GM21619 (cell line): Measurements from ENCODE around the gene ITPRIP.
A peak's percentile ranks its signal among the peaks of the same experiment; 100 is the strongest.

Experiments used
- ATAC-seq: cut with Tn5 transposase; IDR thresholded peaks from one replicate; pipeline ENCODE4 v1.9.1; 2021; ENCODE audit not compliant: unreplicated experiment

ITPRIP gene

GRCh38 chr10:104337985-104338735 lies at the start of gene ITPRIP:
Gene ITPRIP, minus strand, starts transcription at chr10:104338465. Its CDS starts 22,414 bp downstream, at chr10:104316051.
- peak; percentile 68 for ATAC-seq

DNA sequence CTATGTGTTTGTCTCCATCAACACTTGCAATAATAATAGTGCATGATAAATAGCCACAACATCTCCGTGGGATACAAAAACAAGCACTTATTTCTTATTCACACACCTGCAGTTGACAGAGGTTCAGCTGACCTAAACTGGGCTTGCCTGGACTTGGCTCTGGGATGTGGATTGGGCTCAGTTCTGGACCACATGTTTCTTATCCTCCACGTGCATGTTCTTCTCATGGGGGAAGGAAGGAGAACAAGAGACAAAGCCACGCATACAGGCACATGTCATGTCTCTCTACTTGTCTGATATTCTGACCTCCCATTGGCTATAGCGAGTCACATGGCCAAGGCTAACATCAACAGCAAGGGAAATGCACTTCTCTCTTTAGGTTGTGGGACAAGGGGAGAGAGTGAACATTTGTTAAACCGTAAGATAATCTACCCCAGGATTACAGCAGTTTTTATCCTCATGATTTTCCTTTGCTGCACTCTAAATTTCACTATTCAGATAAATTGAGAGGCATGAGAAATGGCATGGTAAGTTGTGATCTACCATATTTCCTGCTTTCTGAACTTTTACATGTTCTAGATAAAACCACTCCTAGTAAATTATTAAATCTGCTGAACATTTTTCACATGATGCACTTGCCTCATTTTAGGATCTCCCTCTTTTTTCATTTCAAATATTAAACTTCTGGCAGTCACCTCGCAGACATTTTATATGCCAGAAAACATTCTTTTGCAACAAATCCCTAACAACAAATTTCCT lies 49.0 kb upstream of the ITPRIP start:
- ATAC-seq: peak; percentile 79

DNA sequence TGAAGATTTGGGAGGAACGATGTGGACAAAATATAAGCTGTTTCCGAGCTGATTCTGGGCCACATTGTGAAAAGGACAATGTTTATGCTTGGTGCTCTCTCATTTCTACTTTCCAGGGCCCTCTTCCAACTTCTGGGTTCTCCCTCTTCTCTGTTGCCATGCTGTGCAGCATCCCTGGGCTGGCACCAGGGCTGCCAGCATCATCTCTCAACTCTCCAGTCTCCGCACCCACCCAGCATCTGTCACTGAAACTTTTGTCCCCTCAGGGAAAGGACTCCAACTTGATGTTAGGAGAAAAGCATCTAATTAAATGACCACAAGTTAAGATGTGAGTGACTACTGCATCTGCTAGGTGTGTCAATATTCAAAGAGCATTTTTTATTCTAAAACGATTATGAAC lies 42.1 kb upstream of the ITPRIP start:
- ATAC-seq: no peak

- no peak for ATAC-seq
Measured at GRCh38 chr10:104376784-104377300, 38.6 kb upstream of the ITPRIP start.

- ATAC-seq: no peak
Measured at GRCh38 chr10:104374591-104374990, 36.3 kb upstream of the ITPRIP start.

DNA sequence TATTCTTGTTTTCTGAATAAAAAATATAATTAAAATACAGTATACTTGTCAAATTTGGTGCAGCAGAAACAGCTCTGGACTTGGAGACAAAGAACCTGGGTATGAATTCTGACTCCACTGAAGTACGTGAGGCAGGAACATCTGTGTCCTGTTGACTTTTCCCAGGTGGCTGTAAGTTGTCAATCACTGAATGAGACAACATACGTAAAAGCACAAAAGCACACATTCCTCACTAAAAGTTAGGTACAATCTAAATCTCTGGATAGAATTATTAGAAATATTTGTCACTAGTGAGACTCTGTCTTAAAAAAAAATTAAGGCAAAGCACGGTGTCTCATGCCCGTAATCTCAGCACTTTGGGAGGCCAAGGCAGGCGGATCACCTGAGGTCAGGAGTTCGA lies 33.5 kb upstream of the ITPRIP start:
- ATAC-seq: no peak

DNA sequence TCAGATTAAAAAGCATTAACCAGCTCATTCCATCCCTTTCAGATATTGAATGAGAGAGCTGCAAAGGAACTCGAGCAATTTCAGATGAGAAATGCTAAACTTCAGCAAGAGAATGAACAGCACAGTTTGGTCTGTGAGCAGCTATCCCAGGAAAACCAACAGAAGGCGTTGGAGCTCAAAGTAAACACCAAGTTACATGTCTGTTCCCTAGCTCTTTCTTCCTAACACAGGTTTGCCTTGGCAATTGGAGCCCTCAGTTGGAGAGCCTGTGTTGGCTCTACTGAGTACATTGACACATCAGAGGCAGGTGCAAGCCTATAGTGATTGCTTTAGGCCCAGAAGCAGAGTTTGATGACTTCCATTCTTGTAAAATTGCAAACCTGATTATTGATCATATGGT lies 30.1 kb upstream of the ITPRIP start:
- no peak for ATAC-seq

DNA sequence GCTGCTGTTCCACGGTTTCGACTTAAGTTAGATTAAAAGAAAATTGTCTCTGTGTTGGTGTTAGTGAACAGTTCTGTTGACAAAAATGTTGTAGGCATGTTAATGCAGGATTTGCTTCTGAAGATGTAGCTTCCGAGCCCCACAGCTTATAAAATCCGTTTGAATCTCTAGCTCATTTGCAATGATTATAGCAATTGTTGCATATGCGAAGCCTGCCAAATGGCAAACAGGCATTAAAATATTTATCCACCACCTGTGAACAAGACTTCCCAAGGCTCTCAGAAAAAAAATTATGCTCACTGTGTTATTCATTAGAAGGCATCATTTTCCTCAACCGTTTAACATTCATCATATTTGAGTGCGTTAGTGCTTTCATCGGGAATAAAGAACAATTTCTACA lies 29.6 kb upstream of the ITPRIP start:
- no peak for ATAC-seq

GRCh38 chr10:104359811-104360210 lies 21.5 kb upstream of the ITPRIP start:
- ATAC-seq: no peak

GRCh38 chr10:104353325-104354048 lies 15.2 kb upstream of the ITPRIP start, which contains the start of gene CFAP58:
Gene CFAP58, plus strand, starts transcription at chr10:104353833. Its CDS starts 65 bp downstream, at chr10:104353898.
- ATAC-seq: peak; percentile 51

GRCh38 chr10:104351919-104352318 lies 13.7 kb upstream of the ITPRIP start:
- peak; percentile 21 for ATAC-seq

GRCh38 chr10:104351061-104351702 lies 12.9 kb upstream of the ITPRIP start:
- no peak for ATAC-seq

DNA sequence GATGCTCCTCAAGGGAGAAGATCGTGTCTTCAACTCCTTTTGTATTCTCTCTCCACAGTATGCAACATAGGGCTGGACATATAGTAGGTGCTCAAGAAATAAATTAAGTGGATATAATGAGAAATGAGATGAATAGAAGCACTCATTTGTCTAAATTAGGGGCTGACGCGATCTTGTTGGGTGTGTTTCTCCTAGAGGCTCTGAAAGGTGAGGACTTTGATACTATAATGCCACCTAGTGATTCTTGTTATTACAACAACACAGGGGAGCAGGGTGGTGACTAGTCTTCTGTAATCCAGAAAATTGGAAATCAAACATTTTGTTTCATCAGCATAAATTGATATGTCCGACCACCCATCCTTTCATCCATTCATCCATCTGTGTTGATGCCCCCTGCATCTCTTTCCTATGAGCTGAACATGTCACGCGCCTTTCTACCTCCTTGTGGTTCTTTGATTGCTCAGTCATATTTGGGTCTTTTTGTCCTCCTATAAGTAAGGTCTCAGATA lies 11.9 kb upstream of the ITPRIP start:
- peak; percentile 40 for ATAC-seq

DNA sequence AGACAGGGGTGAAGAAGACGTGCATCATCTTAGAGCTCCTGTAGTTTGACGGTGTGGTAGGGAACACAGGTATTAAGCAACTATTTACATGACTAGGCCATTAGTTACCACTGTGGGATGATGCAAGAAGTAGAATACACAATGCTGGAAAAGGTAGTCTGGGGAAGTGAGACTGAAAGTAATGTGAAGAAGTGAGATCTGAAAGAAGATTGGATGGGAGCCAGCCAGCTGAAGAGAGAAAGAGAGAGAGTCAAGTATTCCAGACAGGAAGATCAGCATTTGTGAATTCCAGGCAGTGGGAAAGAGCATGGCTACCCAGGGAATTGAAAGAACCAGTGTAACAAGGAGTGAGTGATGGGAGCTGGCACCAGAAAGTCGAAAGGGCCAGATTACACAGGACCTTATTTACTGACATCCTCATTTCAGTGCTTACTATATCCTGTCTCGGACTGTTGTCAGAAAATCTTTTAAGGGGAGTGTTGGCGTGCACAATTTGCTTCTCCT lies 11.4 kb upstream of the ITPRIP start:
- peak; percentile 40 for ATAC-seq

GRCh38 chr10:104348601-104349000 lies 10.3 kb upstream of the ITPRIP start:
- no peak for ATAC-seq

GRCh38 chr10:104347295-104348045 lies 9.2 kb upstream of the ITPRIP start:
- ATAC-seq: no peak

DNA sequence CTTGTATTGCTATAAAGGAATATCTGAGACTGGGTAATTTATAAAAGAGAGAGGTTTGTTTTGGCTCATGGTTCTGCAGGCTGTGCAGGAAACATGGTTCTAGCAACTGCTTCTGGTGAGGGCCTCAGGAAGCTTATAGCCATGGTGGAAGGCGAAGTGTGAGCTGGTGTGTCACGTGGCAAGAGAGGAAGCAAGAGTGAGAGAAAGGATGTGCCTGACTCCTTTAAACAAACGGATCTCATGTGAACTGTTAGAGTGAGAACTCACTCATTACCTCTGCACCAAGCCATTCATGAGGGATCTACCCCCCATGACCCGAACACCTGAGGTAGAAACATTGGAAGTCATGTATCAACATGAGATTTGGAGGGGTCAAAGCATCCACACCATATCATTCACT lies 7.7 kb upstream of the ITPRIP start:
- no peak for ATAC-seq

DNA sequence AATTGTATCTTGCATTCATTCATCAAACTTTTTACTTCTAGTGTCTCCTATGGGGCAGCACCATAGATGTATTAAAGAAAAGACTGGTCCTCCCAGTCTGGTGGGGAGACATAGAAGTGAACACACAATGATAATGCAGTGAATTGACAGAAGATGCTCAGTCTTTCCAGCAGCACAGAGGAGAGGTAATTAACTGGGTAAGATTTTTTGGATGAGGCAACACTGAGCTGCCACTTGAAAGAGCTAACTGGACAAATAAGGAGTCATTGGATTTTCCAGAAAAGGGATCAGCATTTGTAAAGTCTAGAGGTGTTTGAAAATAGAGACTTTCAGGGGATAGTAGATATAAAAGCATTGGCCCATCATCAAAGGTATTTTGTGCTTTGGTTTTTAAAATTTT lies 7.2 kb upstream of the ITPRIP start:
- no peak for ATAC-seq

GRCh38 chr10:104344219-104344618 lies 6.0 kb upstream of the ITPRIP start:
- ATAC-seq: no peak

- ATAC-seq: no peak
Measured at GRCh38 chr10:104342941-104343411, 4.7 kb upstream of the ITPRIP start.
